CD4-positive, alpha-beta T cell (primary cell): ENCODE measurements around the gene LRPPRC. TPM values are rescaled to one million over a fixed set of nuclear protein-coding genes. Genes with fewer than 3 reads are reported as not detected.
"Not testable (repeated sequence)": the region's sequence is repeated elsewhere in the genome, so short reads cannot be mapped to it uniquely, and the experiment has no call there.

Experiments used
- ATAC-seq: fragments of 200-7000 bp; cut with Tn5 transposase; one replicate; pipeline ENCODE4 v1.10.0; 2022; ENCODE audit warnings: mild to moderate bottlenecking; ENCODE audit not compliant: poor library complexity
- CTCF ChIA-PET: fragments of 350-600 bp; sonication (Branson Sonifier 250); formaldehyde crosslinking; loops from one replicate; lab custom pipeline; 2021; ENCODE audit warnings: antibody characterized with exemption, inconsistent platforms; lab: Charles Lee
- POLR2A ChIA-PET: fragments of 350-600 bp; sonication (Branson Sonifier 250); formaldehyde crosslinking; loops from one replicate; lab custom pipeline; 2021; ENCODE audit warnings: antibody characterized with exemption, inconsistent platforms; lab: Charles Lee
- DNase-seq, 14 experiments: peaks; one replicate each; pipeline ENCODE4 v3.0.0-alpha.2; 2013 to 2020; ENCODE audit warnings: mixed read lengths in 2 of 14
- H3K27ac ChIP-seq, 2 donors: one replicate each; pipeline versions ENCODE4 v1.5.1 to v1.7.0; 2013; ENCODE audit warnings: low read length in 2 of 2, low read depth in 1 of 2, mild to moderate bottlenecking in 1 of 2
- H3K27me3 ChIP-seq, 2 experiments: 1 replicate in 1 of 2; 2 replicates in 1 of 2; pipeline versions ENCODE4 v1.6.1 to v1.7.0; 2013; ENCODE audit warnings: low read length in 2 of 2, control low read depth in 1 of 2, mild to moderate bottlenecking in 1 of 2, moderate library complexity in 1 of 2; ENCODE audit not compliant: insufficient read depth in 2 of 2, control insufficient read depth in 1 of 2
- H3K36me3 ChIP-seq: one replicate; pipeline ENCODE4 v1.6.1; 2013; ENCODE audit warnings: low read length, control low read depth; ENCODE audit not compliant: insufficient read depth
- H3K4me1 ChIP-seq: one replicate; pipeline ENCODE4 v1.6.1; 2013; ENCODE audit warnings: low read length, control low read depth; ENCODE audit not compliant: insufficient read depth
- H3K4me3 ChIP-seq: one replicate; pipeline ENCODE4 v1.5.1; 2013; ENCODE audit warnings: mild to moderate bottlenecking, low read length, moderate library complexity
- H3K9me3 ChIP-seq, 2 experiments: 1 replicate in 1 of 2; 2 replicates in 1 of 2; pipeline versions ENCODE4 v1.6.1 to v1.7.0; 2013; ENCODE audit warnings: low read length in 2 of 2, mild to moderate bottlenecking in 2 of 2, control low read depth in 1 of 2, moderate library complexity in 1 of 2; ENCODE audit not compliant: control insufficient read depth in 1 of 2, insufficient read depth in 1 of 2
- H3K27ac Mint-ChIP-seq: one replicate; pipeline ENCODE4 v1.8.0; 2020; ENCODE audit warnings: mixed read lengths
- H3K27me3 Mint-ChIP-seq: one replicate; pipeline ENCODE4 v1.8.0; 2021; ENCODE audit warnings: mixed read lengths
- H3K36me3 Mint-ChIP-seq: one replicate; pipeline ENCODE4 v1.8.0; 2021; ENCODE audit warnings: low read depth, mixed read lengths
- H3K4me1 Mint-ChIP-seq: one replicate; pipeline ENCODE4 v1.8.0; 2021; ENCODE audit warnings: low read depth, mixed read lengths
- H3K4me3 Mint-ChIP-seq: one replicate; pipeline ENCODE4 v1.8.0; 2020; ENCODE audit warnings: mild to moderate bottlenecking, mixed read lengths
- H3K9me3 Mint-ChIP-seq: one replicate; pipeline ENCODE4 v1.8.0; 2020; ENCODE audit warnings: mixed read lengths
- CTCF ChIP-seq: fragments of 200-600 bp; IDR thresholded peaks from one replicate; pipeline ENCODE4 v1.8.0; 2022; ENCODE audit warnings: antibody characterized with exemption, mild to moderate bottlenecking
- intact Hi-C, 2 experiments: fragments of 100-400 bp; cut with DNase I in 1 of 2; cut with micrococcal nuclease in 1 of 2; formaldehyde crosslinking; loops; one replicate each; pipeline versions ENCODE4 v1.15.1 to v1.9.0; 2023 to 2025; cut with DNase I, micrococcal nuclease
- total RNA-seq, 174 experiments: library from RNA in 2 of 174; stranded (reverse) in 2 of 174; gene quantifications; one replicate each; pipeline ENCODE4 v1.2.3 and lab custom pipeline; 2021 to 2026

LRPPRC gene
- total RNA-seq, 2 experiments from 2014 or later, result 55.2 to 55.4 TPM

DNA sequence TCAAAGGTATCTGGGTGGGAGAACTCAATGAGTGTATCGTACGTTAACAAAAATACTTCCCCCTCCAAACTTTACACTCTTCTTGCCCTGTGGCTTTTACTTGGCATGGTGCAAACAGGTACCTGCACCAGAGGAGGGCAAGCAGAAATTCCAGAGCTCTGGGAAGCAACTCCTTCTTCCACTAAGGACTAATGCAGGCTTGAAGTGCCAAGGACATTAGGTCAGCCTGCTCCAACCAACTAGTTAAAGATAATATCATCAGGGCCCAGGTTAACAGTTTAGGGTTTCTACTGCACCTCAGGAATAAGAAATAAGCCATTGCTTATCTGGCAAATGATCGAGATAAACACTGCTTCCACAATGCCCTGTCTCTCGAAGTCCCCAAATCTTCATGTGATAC is 70.4 kb downstream of the LRPPRC start:
- ATAC-seq (no peak), DNase-seq (no peak)
- Histone ChIP-seq H3K36me3 (peaks cover 17% of the 10 kb centered on the region), H3K9me3 (no peaks in the 10 kb centered on the region), H3K4me3 (no peak overlapping the region), H3K4me1 (no peaks in the 10 kb centered on the region), H3K27ac (no peak overlapping the region), H3K27me3 (no peaks in the 10 kb centered on the region)
- Mint-ChIP-seq H3K36me3 (peaks cover 81% of the 10 kb centered on the region), H3K4me3 (no peak overlapping the region), H3K9me3 (no peaks in the 10 kb centered on the region), H3K27ac (no peak overlapping the region), H3K4me1 (peaks cover 14% of the 10 kb centered on the region), H3K27me3 (no peaks in the 10 kb centered on the region)
- POLR2A ChIA-PET, result interaction anchor here (0.7 kb wide), 1 partner anchor 71 kb away, joined by 3 read pairs; no protein-coding TSS in a partner anchor
- no peak for TF ChIP-seq CTCF
- CTCF ChIA-PET, result no interaction called here
- intact Hi-C loops, result no loop called here

- Histone ChIP-seq H3K4me3 (no peak overlapping the region), H3K27me3 (no peaks in the 10 kb centered on the region), H3K27ac (no peak overlapping the region), H3K4me1 (no peaks in the 10 kb centered on the region), H3K36me3 (peaks cover 17% of the 10 kb centered on the region), H3K9me3 (no peaks in the 10 kb centered on the region)
- peaks cover 82% of the 10 kb centered on the region for H3K36me3 Mint-ChIP-seq
- DNase-seq (no peak), ATAC-seq (no peak)
- H3K9me3 Mint-ChIP-seq, result no peaks in the 10 kb centered on the region
- CTCF ChIA-PET, result interaction anchor here (0.9 kb wide), 1 partner anchor 17 kb away, joined by 5 read pairs; no protein-coding TSS in a partner anchor
- no peak for TF ChIP-seq CTCF
- POLR2A ChIA-PET, result interaction anchor here (0.7 kb wide), 1 partner anchor 72 kb away, joined by 3 read pairs; no protein-coding TSS in a partner anchor
- no peak overlapping the region for H3K27ac Mint-ChIP-seq
- peaks cover 14% of the 10 kb centered on the region for H3K4me1 Mint-ChIP-seq
- intact Hi-C loops, result no loop called here
- H3K4me3 Mint-ChIP-seq, result no peak overlapping the region
- no peaks in the 10 kb centered on the region for H3K27me3 Mint-ChIP-seq
Observed at GRCh38 chr2:43924463-43924862, 71.3 kb downstream of the LRPPRC start.

DNA sequence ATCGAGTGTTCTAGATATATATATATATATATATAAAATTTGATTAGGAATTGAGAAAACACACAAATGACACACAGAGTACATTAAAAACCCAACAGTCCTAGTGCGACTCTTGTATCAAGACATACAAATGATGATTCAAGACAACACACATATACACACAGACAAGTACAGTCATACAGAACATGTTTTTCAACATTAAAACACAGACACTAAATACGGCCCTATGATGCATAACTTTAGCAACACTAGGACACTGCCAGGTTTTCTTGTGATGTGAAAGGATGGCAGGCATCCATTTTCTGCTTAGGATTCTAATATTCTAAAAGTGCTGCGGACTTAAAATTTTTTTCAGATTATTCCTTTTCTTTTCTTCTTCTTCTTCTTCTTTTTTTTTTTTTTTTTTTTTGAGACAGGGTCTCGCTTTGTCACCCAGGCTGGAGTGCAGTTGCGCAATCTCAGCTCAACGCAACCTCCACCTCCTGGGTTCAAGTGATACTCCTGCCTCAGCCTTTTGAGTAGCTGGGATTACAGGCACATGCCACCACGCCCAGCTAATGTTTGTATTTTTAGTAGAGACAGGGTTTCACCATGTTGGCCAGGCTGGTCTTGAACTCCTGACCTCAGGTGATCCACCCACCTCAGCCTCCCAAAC is 84.5 kb downstream of the LRPPRC start:
- H3K9me3 ChIP-seq, H3K4me3 Mint-ChIP-seq, H3K4me1 ChIP-seq, H3K27me3 Mint-ChIP-seq, intact Hi-C loops, H3K4me1 Mint-ChIP-seq, POLR2A ChIA-PET, DNase-seq, H3K9me3 Mint-ChIP-seq, H3K27me3 ChIP-seq, ATAC-seq, H3K4me3 ChIP-seq, H3K27ac Mint-ChIP-seq, CTCF ChIA-PET, H3K27ac ChIP-seq: not testable (repeated sequence)
- H3K36me3 Mint-ChIP-seq, result peaks cover 92% of the 10 kb centered on the region
- H3K36me3 ChIP-seq, result peaks cover 32% of the 10 kb centered on the region
